Gastroesophageal sphincter (tissue), 4 donors: ENCODE measurements around the gene P4HB. TPM values are rescaled to one million over a fixed set of nuclear protein-coding genes. Genes with fewer than 3 reads are reported as not detected.

ENCODE experiments used
- ATAC-seq: fragments of 150-250 bp; one replicate; pipeline ENCODE4 v1.9.1; 2016; ENCODE audit warnings: mild to moderate bottlenecking, moderate library complexity
- H3K27ac ChIP-seq, 4 donors: fragments of 200-600 bp; sonication (generic) in 3 of 4; 1 replicate in 3 of 4; 2 replicates in 1 of 4; pipeline ENCODE4 v1.5.1; 2016 to 2019
- H3K27me3 ChIP-seq: fragments of 200-600 bp; sonication (generic); one replicate; pipeline ENCODE4 v1.5.1; 2019
- H3K36me3 ChIP-seq, 2 donors: fragments of 200-600 bp; sonication (generic); one replicate each; pipeline ENCODE4 v1.5.1; 2019; ENCODE audit warnings: control low read depth in 1 of 2
- H3K4me1 ChIP-seq, 3 donors: fragments of 200-600 bp; sonication (generic); 1 replicate in 2 of 3; 2 replicates in 1 of 3; pipeline ENCODE4 v1.5.1; 2016 to 2019; ENCODE audit warnings: control low read depth in 2 of 3
- H3K4me3 ChIP-seq, 2 donors: fragments of 200-600 bp; sonication (generic); one replicate each; pipeline ENCODE4 v1.5.1; 2019; ENCODE audit warnings: mild to moderate bottlenecking in 1 of 2, moderate library complexity in 1 of 2
- H3K9me3 ChIP-seq, 3 donors: fragments of 200-600 bp; sonication (generic); one replicate each; pipeline ENCODE4 v1.5.1; 2017 to 2019; ENCODE audit warnings: control low read depth in 2 of 3
- EP300 ChIP-seq: sonication (generic); formaldehyde crosslinking; IDR thresholded peaks from one replicate; pipeline ENCODE4 v1.6.1; 2017; ENCODE audit warnings: antibody characterized with exemption, mild to moderate bottlenecking
- POLR2A ChIP-seq, 2 donors: fragments of 450-650 bp; IDR thresholded peaks; one replicate each; pipeline ENCODE4 v1.6.1; 2017; ENCODE audit warnings: antibody characterized with exemption in 2 of 2, mild to moderate bottlenecking in 2 of 2, moderate library complexity in 1 of 2
- POLR2AphosphoS5 ChIP-seq: sonication (generic); formaldehyde crosslinking; IDR thresholded peaks from one replicate; pipeline ENCODE4 v1.6.1; 2017; ENCODE audit warnings: antibody characterized with exemption
- WGBS, 2 donors: methylation state at CpG; one replicate each; pipeline ENCODE4 v1.1.5; 2018; ENCODE audit warnings: low coverage in 1 of 2; 5-methylcytosine and 5-hydroxymethylcytosine counted together
- total RNA-seq, 4 donors: library from RNA; depleted of rRNA; stranded (reverse); fragments of >200 nt; gene quantifications; one replicate each; pipeline ENCODE4 v1.1.0, GENCODE V29; 2016
- TF ChIP-seq, protein P1 (sequence below), 4 experiments: fragments of 200-600 bp in 2 of 4; fragments of 450-650 bp in 2 of 4; sonication (generic) in 1 of 4; IDR thresholded peaks; one replicate each; pipeline ENCODE4 v1.5.1; 2017 to 2019; ENCODE audit warnings: antibody characterized with exemption in 4 of 4, mild to moderate bottlenecking in 2 of 4, moderate library complexity in 2 of 4

P4HB gene
- total RNA-seq, 4 donors from 2014 or later: 257 to 365 (median 324) TPM

DNA sequence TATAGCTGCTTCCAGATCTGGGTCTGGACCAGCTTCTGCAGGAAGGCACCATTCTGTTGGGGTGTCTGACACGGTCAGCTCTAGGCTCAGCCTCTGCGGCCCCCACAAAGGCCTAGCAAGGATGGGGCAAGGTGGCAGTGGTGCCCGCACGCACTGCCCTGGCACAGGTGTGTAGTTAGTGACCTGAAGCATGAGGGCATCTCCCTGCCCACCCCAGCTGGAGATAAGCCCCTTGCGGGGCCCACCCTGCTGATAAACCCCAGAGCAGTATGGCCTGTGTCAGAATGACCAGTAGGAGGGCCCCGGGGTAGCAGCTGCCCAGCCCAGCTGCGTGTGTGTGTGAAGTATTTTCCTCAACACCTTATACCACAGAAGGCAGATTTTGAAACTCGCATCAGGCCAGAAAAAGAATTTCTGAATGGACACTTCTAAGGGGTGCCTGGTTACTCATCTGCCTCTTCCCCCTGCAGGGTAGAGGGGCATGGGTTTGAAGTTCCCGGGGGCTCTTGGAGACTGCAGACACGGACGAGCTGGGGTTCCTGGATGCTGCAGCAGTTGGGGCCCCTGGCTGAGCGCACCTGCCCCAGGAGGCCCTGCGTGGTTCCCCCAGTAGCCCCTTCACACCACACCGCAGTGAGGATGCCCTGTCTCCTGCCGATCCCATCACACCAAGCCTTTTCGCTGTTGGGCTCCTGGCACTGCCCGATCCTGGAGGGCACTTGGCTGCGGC is 6.3 kb upstream of the P4HB start:
- peaks cover 0 to 42% of the 10 kb centered on the region in 2 donors for H3K36me3 ChIP-seq
- H3K9me3 ChIP-seq: no peaks in the 10 kb centered on the region
- peak overlapping the region in 3 of 4 donors; percentile 98 to 99 (median 99) for H3K27ac ChIP-seq
- peaks cover 0 to 72% (median 33%) of the 10 kb centered on the region in 3 donors for H3K4me1 ChIP-seq
- ATAC-seq: no peak
- TF ChIP-seq POLR2AphosphoS5 (peak; percentile 24), POLR2A (IDR thresholded peaks at IDR 0.05) (peak in 1 of 2 donors; percentile 17)
- TF ChIP-seq, protein P1, sequence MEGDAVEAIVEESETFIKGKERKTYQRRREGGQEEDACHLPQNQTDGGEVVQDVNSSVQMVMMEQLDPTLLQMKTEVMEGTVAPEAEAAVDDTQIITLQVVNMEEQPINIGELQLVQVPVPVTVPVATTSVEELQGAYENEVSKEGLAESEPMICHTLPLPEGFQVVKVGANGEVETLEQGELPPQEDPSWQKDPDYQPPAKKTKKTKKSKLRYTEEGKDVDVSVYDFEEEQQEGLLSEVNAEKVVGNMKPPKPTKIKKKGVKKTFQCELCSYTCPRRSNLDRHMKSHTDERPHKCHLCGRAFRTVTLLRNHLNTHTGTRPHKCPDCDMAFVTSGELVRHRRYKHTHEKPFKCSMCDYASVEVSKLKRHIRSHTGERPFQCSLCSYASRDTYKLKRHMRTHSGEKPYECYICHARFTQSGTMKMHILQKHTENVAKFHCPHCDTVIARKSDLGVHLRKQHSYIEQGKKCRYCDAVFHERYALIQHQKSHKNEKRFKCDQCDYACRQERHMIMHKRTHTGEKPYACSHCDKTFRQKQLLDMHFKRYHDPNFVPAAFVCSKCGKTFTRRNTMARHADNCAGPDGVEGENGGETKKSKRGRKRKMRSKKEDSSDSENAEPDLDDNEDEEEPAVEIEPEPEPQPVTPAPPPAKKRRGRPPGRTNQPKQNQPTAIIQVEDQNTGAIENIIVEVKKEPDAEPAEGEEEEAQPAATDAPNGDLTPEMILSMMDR (IDR thresholded peaks at IDR 0.05): no peak
- 65% methylated on average over 4 of the region's 18 CpGs; no CpG with 5 or more reads in 1 of the 2 donors for WGBS, 2 donors
- H3K27me3 ChIP-seq: no peaks in the 10 kb centered on the region
- H3K4me3 ChIP-seq: no peak overlapping the region

- no CpG with 5 or more reads among the region's 18 CpGs for WGBS, 2 donors
- TF ChIP-seq, protein P1 (IDR thresholded peaks at IDR 0.05): no peak
- TF ChIP-seq POLR2AphosphoS5 (no peak), POLR2A (IDR thresholded peaks at IDR 0.05) (no peak), EP300 (no peak)
- H3K27me3 ChIP-seq: no peaks in the 10 kb centered on the region
- peaks cover 0 to 74% (median 36%) of the 10 kb centered on the region in 3 donors for H3K4me1 ChIP-seq
- no peak overlapping the region for H3K4me3 ChIP-seq
- H3K27ac ChIP-seq: peak overlapping the region in 3 of 4 donors; percentile 27 to 99 (median 98)
- no peaks in the 10 kb centered on the region for H3K9me3 ChIP-seq
- no peak for ATAC-seq
- peaks cover 0 to 42% of the 10 kb centered on the region in 2 donors for H3K36me3 ChIP-seq
Measured at GRCh38 chr17:81865733-81866439, 5.6 kb upstream of the P4HB start.

GRCh38 chr17:81865358-81865732 is 5.0 kb upstream of the P4HB start:
- no peaks in the 10 kb centered on the region for H3K9me3 ChIP-seq
- H3K36me3 ChIP-seq: peaks cover 0 to 42% of the 10 kb centered on the region in 2 donors
- peak overlapping the region in 3 of 4 donors; percentile 27 to 99 (median 98) for H3K27ac ChIP-seq
- WGBS, 2 donors: 93 to 100% methylated on average over 3 to 6 of the region's 8 CpGs
- no peak for TF ChIP-seq POLR2AphosphoS5
- TF ChIP-seq POLR2A (IDR thresholded peaks at IDR 0.05): no peak
- no peak for TF ChIP-seq EP300
- TF ChIP-seq, protein P1 (IDR thresholded peaks at IDR 0.05): no peak
- no peak overlapping the region for H3K4me3 ChIP-seq
- H3K4me1 ChIP-seq: peaks cover 0 to 72% (median 36%) of the 10 kb centered on the region in 3 donors
- no peak for ATAC-seq
- no peaks in the 10 kb centered on the region for H3K27me3 ChIP-seq

GRCh38 chr17:81863833-81864768 is 3.8 kb upstream of the P4HB start:
- no peak for TF ChIP-seq EP300
- TF ChIP-seq, protein P1 (IDR thresholded peaks at IDR 0.05): no peak
- TF ChIP-seq POLR2AphosphoS5: no peak
- no peak for TF ChIP-seq POLR2A (IDR thresholded peaks at IDR 0.05)
- peaks cover 0 to 34% of the 10 kb centered on the region in 2 donors for H3K36me3 ChIP-seq
- H3K4me3 ChIP-seq: no peak overlapping the region
- WGBS, 2 donors: 61 to 69% methylated on average over 4 to 6 of the region's 9 CpGs
- no peak for ATAC-seq
- H3K27me3 ChIP-seq: no peaks in the 10 kb centered on the region
- H3K4me1 ChIP-seq: peaks cover 0 to 69% (median 30%) of the 10 kb centered on the region in 3 donors
- no peaks in the 10 kb centered on the region for H3K9me3 ChIP-seq
- peak overlapping the region in 2 of 4 donors; percentile 6 to 22 for H3K27ac ChIP-seq
